OCI-M1 (cell line): Measurements from ENCODE around the gene PHF24.
A peak's percentile ranks its signal among the peaks of the same experiment; 100 is the strongest.
"Not testable (repeated sequence)": the region's sequence is repeated elsewhere in the genome, so short reads cannot be mapped to it uniquely, and the experiment has no call there.

ENCODE experiments used
- DNase-seq: peaks from one replicate; lab custom pipeline; 2025; lab: John Stamatoyannopoulos, UW

Gene PHF24

DNA sequence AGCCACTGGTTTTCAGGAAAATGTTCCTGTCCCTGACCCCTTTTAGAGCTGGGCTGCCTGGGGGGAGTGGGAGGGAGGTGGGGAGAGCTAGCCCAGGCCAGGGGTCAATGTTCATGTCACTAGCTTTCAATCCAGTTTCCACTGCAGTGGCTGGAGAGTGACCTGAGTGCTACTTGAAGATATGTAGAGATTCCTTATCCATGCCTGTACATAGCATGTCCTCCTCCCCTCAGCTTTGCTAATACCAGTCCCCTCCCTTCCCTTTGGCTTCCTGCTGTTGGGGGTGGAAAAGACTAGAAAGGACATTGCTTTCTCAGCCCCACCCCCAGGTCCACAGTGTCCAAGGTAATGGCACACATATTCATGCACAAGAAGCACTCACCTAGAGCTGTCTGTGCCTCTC is 39.3 kb downstream of the PHF24 start:
- DNase-seq: no peak

DNA sequence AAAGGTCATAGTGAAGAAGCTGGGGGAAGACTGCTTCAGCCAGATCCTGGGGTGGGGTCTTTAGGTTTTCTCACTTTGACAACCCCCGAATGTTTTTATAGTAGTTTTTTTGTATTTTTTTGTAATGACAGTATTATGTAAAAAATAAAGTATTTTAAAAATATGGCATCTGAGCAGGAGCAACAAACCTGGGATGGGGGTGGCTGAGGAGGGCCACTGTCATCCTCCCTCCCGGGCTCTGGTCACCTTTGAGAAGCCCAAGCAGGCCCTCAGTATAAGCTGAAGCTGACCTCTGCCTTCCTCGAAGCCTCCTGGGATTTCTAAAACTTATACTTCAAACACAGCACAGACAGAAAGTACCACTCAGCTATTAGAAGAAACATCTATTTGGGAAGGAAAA is 40.2 kb downstream of the PHF24 start:
- no peak for DNase-seq

DNA sequence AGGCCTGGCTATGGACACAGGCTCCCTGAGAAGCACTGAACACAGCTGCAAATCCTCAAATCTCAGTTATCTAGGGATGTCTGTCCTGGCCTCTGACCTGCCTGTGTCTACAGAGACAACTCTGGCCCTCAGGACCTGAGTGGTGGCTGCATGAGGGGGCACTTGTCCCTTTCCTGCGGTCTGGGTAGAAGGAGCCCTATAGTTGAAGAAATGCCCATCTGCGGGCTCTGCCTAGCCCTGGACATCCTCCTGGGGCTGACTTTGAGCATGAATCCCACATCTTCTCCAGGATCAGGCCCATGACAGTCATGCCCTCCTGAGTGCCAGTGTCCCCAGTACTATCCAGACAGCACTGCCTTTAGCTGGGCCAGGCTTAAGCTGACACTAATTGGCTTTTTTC is 41.5 kb downstream of the PHF24 start:
- no peak for DNase-seq

DNA sequence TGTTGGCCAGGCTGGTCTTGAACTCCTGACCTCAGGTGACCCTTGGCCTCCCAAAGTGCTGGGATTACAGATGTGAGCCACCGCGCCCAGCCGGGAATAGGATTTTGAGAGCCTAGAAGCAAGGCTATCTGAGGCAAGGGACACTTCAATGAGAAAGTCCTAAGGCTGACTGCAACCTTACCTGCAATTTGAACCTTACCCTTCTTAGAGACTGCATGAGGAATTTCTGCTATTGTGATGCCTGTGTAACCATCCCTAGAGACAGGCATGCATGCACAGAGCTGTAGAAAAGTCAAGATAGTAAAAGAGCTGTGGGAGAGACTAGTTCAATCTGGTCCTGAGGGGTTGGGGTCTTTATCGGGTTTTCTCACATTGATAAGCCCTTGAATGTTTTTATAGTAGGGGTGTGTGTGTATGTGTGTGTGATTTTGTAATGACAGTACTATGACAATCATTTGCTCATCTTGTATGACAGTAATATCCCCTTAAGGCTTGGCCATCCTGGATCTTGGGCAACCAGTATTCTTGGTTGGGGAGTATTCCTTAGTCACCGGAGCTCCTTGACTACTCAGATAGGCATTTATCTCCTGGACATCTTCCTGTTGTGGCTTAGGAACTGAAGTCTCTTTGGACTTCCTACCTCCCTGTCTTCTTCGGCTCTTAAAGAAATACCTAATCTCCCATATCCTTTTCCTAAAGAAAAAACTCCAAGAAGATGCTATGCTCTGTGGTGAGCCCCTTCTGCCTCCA is 42.6 kb downstream of the PHF24 start:
- DNase-seq: peak; percentile 28

DNA sequence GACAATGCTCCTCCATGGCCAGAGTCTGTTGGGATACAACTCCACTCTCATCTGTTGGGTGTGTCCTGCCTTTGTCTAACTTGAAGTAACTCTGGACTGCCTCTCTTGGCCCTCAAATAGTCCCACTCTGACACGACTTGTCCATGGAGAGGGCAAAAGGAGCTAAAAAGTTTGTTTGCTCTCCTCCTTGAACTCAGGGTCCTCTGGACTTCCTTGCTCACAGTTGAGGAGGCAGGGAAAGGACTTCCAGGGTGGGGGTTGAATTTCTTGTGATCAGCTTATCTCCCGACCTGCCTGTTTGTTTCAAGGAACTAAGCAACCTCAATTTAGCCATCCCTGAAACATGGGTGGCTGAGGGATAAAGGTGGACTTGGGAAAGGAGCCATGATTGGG is 43.2 kb downstream of the PHF24 start:
- no peak for DNase-seq

DNA sequence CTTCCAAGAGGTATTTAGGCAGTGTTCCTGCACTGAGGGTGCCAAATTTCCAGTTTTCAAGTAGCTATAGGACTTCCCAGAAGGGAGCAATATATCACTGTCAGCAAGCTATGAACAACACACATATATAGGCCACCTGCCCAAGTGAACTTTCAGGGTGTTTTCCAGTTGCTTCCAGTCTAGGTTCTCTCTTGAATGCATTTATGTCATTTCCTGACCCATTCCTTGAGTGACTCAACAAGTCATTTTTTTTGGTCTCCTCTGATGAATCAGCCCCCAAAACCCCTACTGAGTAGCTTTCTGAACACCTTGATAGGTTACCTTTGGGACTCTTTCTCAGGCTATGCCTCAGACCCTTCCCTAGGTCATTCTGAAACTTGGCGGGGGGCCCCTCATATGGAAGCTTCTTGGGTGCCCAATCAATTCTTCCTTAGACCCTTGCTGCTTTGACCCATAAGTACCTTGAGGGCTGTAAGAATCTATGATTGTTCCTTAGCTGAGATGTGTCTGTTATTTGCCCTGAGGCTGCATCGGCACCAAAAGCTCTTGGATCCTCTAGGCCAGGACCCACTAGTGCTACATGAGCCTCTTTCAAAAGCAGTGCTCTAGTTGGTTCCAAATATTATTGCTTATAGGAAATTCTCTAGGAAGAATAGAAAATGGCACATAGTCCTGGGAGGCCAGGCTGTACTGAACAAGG is 43.9 kb downstream of the PHF24 start:
- DNase-seq: no peak

DNA sequence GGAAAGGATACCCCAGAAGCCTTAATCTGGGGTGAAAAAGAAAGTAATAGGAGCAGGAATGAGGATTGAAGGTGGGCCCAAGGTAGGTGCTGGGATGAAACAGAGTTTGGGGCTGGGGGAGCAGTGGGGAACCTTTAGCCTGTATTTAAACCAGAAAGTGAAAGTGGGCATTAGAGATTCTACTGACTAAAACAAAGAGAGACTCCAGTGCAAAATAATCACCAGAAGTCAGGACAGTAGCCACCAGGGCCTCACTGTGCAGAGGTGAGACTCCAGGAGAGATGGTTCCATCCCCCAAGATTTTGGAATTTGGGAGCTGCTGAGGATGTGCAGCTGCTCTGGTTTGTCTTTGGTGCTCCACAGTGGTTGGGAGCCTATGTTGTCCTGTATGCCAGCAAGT is 44.5 kb downstream of the PHF24 start:
- DNase-seq: no peak

DNA sequence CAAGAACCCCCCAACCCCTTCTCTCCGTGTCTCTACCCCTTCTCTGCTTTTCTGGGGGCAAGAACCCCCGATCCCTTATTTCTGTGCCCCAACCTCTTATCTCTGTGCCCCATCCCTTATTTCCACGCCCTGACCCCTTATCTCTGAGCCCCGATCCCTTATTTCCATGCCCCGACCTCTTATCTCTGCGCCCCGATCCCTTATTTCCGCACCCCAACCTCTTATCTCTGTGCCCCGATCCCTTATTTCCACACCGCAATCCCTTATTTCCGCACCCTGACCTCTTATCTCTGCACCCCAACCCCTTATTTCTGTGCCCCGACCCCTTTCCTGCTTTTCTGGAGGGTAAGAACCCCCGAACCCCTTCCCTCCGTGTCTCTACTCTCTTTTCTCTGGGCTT is 46.2 kb downstream of the PHF24 start:
- DNase-seq: not testable (repeated sequence)

DNA sequence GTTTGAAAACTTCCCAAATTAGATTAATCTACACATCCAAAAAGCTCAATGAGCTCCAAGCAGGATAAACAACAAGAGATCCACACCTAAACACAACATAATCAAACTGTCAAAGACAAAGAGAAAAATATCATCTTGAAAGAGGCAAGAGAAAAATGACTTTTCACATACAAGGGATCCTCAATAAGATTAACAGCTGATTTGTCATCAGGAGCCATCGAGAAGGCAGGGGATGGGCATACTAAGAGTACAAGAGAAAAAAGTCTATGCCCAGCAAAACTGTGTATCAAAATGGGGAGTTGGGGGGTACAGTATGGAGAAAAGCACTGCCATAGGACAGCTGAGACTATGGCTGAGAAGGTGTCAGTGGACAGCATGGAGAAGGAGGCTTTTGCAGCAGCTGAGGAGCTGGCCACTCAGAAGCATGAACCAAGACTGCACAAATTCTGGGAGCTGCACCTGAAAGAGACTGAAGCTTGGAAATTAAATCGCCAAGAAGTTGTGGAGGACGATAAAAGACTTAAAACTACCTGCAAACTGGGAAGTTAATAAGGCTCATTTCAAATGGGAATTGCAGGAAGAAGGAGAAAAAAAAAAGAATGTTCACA is 52.4 kb downstream of the PHF24 start:
- DNase-seq: no peak

DNA sequence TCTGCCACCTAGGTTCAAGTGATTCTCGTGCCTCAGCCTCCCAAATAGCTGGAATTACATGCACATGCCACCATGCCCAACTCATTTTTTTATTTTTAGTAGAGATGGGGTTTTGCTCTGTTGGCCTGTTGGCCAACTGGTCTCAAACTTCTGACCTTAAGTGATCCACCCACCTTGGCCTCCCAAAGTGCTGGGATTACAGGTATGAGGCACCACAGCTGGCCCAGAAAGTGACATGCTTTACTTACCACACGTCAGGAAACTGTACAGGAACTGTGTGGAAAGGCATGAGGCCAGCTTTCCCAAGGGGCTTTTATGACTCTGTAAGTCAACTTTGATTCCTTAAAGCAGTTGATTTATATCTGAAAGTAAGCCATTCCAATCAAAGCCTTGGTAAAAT is 56.4 kb downstream of the PHF24 start:
- no peak for DNase-seq

DNA sequence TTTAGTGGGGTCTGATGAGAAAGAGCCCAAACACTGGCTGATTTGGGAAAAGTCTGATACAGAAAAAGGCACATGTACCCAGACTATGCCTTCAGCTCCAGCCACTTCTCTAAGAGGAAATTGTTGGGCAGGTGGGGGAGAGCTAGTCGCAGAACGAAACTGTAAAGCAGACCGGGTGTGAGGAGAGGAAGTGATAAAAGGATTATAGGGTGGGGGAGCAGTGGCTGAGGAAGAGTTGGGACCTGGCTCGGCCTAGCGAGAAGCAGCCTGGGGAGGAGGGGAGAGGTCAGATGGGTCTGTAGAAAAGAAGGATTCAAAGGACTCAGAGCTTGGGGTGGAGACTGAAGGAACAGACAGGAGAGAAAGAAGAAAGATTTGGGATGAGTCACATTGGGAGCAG is 65.4 kb downstream of the PHF24 start:
- DNase-seq: peak; percentile 84

DNA sequence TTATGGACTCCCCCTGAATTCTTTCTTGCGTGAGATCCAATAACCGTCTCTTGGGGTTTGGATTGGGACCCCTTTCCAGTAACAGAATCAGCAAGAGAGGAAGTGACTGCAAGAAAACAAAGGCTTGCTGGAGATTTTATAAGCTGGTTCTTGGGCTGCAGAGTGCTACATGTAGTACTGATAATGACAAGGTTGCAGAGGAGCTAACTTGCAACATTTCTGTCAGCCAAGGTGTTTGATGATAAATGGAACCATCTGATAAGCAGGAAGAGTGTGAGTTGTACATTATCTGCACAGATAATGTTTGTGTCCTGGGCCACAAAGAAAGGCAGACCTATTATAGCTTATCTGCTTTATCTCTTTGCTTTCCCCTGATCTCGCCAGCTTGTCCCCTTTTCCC is 68.6 kb downstream of the PHF24 start:
- DNase-seq: peak; percentile 34

DNA sequence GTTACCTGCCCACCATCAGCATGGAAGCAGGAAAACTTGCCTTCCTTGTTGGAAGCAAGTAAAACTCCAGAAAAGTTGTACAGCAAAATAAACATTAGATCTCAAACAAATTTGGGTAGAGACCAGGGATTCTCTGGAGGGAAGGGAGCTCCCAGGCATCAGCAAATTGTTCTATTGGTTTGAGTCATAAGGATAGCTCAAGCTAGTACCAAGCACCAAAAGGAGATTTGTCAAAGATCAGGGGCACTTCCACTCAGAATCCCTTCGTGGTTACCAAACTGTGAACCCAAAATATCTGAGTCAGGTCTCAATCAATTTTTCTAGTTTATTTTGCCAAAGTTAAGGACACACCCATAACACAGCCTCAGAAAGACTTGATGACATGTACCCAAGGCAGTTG is 69.3 kb downstream of the PHF24 start:
- no peak for DNase-seq

DNA sequence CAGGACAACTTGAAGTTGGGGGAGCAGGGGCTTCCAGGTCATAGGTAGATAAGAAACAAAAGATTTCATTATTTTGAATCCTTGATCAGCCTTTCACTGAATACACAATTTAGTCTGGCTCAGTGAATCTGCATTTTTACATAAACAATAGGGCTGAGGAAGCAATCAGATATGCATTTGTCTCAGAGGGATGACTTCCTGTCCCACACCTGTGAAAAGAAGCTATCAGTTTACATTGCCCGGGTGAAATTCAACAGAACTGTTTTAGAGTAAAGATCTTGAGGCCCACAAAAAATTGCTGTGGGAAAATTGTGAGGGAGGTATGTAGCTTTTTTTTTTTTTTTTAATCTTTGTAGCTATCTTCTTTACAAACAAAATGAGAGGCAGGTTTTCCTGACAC is 69.8 kb downstream of the PHF24 start:
- no peak for DNase-seq

DNA sequence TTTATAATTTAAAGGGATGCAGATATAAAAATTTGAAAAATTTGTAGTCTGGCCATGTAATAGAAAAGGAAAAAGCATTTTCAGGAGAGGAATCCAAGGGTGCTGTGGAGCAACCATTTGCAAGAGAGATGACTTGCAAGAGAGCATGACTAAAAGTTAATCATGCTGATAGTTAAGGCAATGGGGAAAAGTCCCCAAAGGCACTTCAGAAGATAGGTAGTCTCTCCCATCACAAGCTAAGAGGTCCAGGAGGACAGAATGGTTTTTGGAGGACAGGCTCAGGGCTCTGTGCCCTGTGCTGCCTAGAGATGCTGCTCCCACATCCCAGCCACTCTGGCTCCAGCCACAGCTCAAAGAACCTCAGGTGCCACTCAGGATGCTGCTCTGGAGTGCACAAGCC is 70.3 kb downstream of the PHF24 start:
- DNase-seq: no peak

DNA sequence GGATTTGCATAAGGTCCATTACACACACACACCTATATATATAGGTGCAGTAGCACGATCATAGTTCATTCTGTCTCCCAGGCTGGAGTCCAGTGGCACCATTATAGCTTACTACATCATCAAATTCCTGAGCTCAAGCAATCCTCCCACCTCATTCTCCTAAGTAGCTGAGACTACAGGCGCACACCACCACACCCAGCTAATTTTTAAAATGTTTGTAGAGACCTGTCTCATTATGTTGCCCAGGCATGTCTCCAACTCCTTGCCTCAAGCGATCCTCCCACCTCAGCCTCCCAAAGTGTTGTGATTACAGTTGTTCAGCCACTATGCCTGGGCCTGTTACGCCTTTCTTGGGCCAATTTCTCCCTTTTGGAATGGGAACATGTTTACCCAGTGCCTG is 71.2 kb downstream of the PHF24 start:
- DNase-seq: no peak

DNA sequence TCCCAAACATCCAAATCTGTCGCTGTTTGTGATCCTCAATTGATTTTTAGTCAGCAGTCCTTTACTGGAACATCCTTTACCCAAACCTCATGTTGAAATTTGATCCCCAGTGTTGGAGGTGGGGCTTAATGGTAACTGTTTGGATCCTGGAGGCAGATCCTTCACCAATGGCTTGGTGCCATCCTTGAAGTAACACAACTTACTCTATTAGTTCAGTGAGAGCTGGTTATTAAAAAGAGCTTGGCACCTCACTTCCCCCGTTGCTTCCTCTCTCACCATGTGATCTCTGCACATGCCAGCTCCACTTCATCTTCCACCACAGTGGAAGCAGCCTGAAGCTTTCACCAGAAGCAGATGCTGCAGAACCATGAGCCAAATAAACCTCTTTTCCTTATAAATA is 71.8 kb downstream of the PHF24 start:
- DNase-seq: no peak
